GM19328 (cell line): ENCODE measurements around the gene COG6.

Source experiments
- ATAC-seq: cut with Tn5 transposase; IDR thresholded peaks from one replicate; pipeline ENCODE4 v1.9.1; 2021; ENCODE audit warnings: mild to moderate bottlenecking, moderate library complexity; ENCODE audit not compliant: unreplicated experiment

COG6 gene

GRCh38 chr13:39676315-39676876 lies 20.9 kb downstream of the COG6 start:
- no peak for ATAC-seq

GRCh38 chr13:39682310-39682709 lies 26.8 kb downstream of the COG6 start:
- no peak for ATAC-seq

- ATAC-seq, result no peak
Observed at GRCh38 chr13:39682788-39683187, 27.3 kb downstream of the COG6 start.

GRCh38 chr13:39684531-39685137 lies 29.2 kb downstream of the COG6 start:
- ATAC-seq, result no peak

- ATAC-seq, result no peak
Observed at GRCh38 chr13:39685652-39686051, 30.2 kb downstream of the COG6 start.

- peak; percentile 16 for ATAC-seq
Observed at GRCh38 chr13:39688278-39688677, 32.8 kb downstream of the COG6 start.

GRCh38 chr13:39688699-39689405 lies 33.4 kb downstream of the COG6 start:
- peak; percentile 84 for ATAC-seq

GRCh38 chr13:39692660-39693438 lies 37.4 kb downstream of the COG6 start:
- ATAC-seq, result no peak

- ATAC-seq, result no peak
Observed at GRCh38 chr13:39699274-39699673, 43.8 kb downstream of the COG6 start.

GRCh38 chr13:39712626-39713025 lies 57.2 kb downstream of the COG6 start:
- ATAC-seq, result no peak

- no peak for ATAC-seq
Observed at GRCh38 chr13:39729156-39729555, 73.7 kb downstream of the COG6 start.

GRCh38 chr13:39734952-39735351 lies 79.5 kb downstream of the COG6 start:
- ATAC-seq, result no peak

GRCh38 chr13:39737047-39737446 lies 81.6 kb downstream of the COG6 start:
- ATAC-seq, result no peak

- ATAC-seq, result no peak
Observed at GRCh38 chr13:39740761-39741160, 85.3 kb downstream of the COG6 start.

GRCh38 chr13:39748961-39749360 lies 93.5 kb downstream of the COG6 start:
- ATAC-seq, result no peak

GRCh38 chr13:39749528-39749927 lies 94.1 kb downstream of the COG6 start:
- no peak for ATAC-seq

GRCh38 chr13:39751805-39752204 lies 96.3 kb downstream of the COG6 start:
- no peak for ATAC-seq

GRCh38 chr13:39760521-39760920 lies 105.1 kb downstream of the COG6 start:
- ATAC-seq, result peak; percentile 73

GRCh38 chr13:39765801-39766463 lies 110.5 kb downstream of the COG6 start:
- ATAC-seq, result no peak

- no peak for ATAC-seq
Observed at GRCh38 chr13:39766464-39767158, 111.1 kb downstream of the COG6 start.
